Hindlimb muscle (tissue), 1 donor: Measurements from ENCODE around the gene DOK1. TPM values are rescaled to one million over a fixed set of nuclear protein-coding genes. Genes with fewer than 3 reads are reported as not detected.

Source experiments
- DNase-seq: peaks from one replicate; pipeline ENCODE4 v3.0.0-alpha.2; 2013
- polyA plus RNA-seq: library from polyadenylated mRNA; unstranded; fragments of 120-200 nt; gene quantifications from one replicate; pipeline ENCODE4 v1.2.1, GENCODE V29; 2013; ENCODE audit not compliant: insufficient read length

Gene DOK1
- polyA plus RNA-seq, 1 donor = 6.9 TPM

- no peak for DNase-seq
These were observed 48.9 kb downstream of the DOK1 start for GRCh38 chr2:74603282-74604000.

GRCh38 chr2:74606927-74607326 is 52.4 kb downstream of the DOK1 start:
- DNase-seq = no peak

Other genes with a start within 250 kb of the DOK1 start
- 2.9 TPM for gene SLC4A5, start 211.3 kb upstream of the DOK1 start, polyA plus RNA-seq
- 114 TPM for gene DCTN1, start 174.4 kb upstream of the DOK1 start, polyA plus RNA-seq
- 2.7 TPM for gene C2orf81, start 133.1 kb upstream of the DOK1 start, polyA plus RNA-seq
- gene WDR54, start 133.0 kb upstream of the DOK1 start, polyA plus RNA-seq = 9.9 TPM
- 60.4 TPM for gene RTKN, start 112.8 kb upstream of the DOK1 start, polyA plus RNA-seq
- 23.7 TPM for gene INO80B, start 99.6 kb upstream of the DOK1 start, polyA plus RNA-seq
- gene WBP1, start 96.3 kb upstream of the DOK1 start, polyA plus RNA-seq = 62.4 TPM
- 34.5 TPM for gene MOGS, start 89.3 kb upstream of the DOK1 start, polyA plus RNA-seq
- 93.4 TPM for gene MRPL53, start 82.0 kb upstream of the DOK1 start, polyA plus RNA-seq
- 11.3 TPM for gene CCDC142, start 71.7 kb upstream of the DOK1 start, polyA plus RNA-seq
- 19.8 TPM for gene TTC31, start 71.6 kb upstream of the DOK1 start, polyA plus RNA-seq
- 0.52 TPM for gene LBX2, start 55.1 kb upstream of the DOK1 start, polyA plus RNA-seq
- gene PCGF1, start 47.0 kb upstream of the DOK1 start, polyA plus RNA-seq = 8.2 TPM
- gene TLX2, start 40.3 kb upstream of the DOK1 start, polyA plus RNA-seq = not detected
- 0.25 TPM for gene DQX1, start 28.5 kb upstream of the DOK1 start, polyA plus RNA-seq
- 65.8 TPM for gene AUP1, start 25.0 kb upstream of the DOK1 start, polyA plus RNA-seq
- gene HTRA2, start 24.8 kb upstream of the DOK1 start, polyA plus RNA-seq = 32.9 TPM
- gene LOXL3, start 778 bp upstream of the DOK1 start, polyA plus RNA-seq = 7.8 TPM
- gene M1AP, start 93.6 kb downstream of the DOK1 start, polyA plus RNA-seq = 0.27 TPM
- 2.9 TPM for gene SEMA4F, start 99.5 kb downstream of the DOK1 start, polyA plus RNA-seq